Measurements from ENCODE around the gene UQCRQ.

GRCh38 chr5:132871459-132872284 is 5.2 kb downstream of the UQCRQ start:
- no peak for TF ChIP-seq CTCF (IDR thresholded peaks at IDR 0.05)
- TF ChIP-seq POLR2A (IDR thresholded peaks at IDR 0.05) = no peak
- no peak for TF ChIP-seq POLR2AphosphoS5 (IDR thresholded peaks at IDR 0.05)
- no peak for TF ChIP-seq EP300 (IDR thresholded peaks at IDR 0.05)

Data from gastroesophageal sphincter (tissue), 3 donors.